COLO668 (cell line): ENCODE results near the gene LRP6.
A peak's percentile ranks its signal among the peaks of the same experiment; 100 is the strongest.

Experiments used
- DNase-seq: peaks from one replicate; lab custom pipeline; 2025; ENCODE audit not compliant: unreplicated experiment; lab: John Stamatoyannopoulos, UW

The LRP6 gene

GRCh38 chr12:12083688-12084087, 183.2 kb downstream of the LRP6 start:
- no peak for DNase-seq

GRCh38 chr12:12081836-12082497, 184.9 kb downstream of the LRP6 start:
- peak; percentile 15 for DNase-seq

GRCh38 chr12:12079291-12079690, 187.6 kb downstream of the LRP6 start:
- DNase-seq: no peak

GRCh38 chr12:12072064-12072760, 194.6 kb downstream of the LRP6 start:
- no peak for DNase-seq

- no peak for DNase-seq
Measured at GRCh38 chr12:12070674-12071656, 195.9 kb downstream of the LRP6 start, which contains the start of gene BCL2L14. Gene BCL2L14 (plus strand): TSS chr12:12070939. CDS start chr12:12079306, 8,367 bp downstream.

GRCh38 chr12:12069821-12070548, 196.9 kb downstream of the LRP6 start:
- DNase-seq: no peak

GRCh38 chr12:12068751-12069150, 198.1 kb downstream of the LRP6 start:
- DNase-seq: no peak
